PFSK-1 (cell line): ENCODE results near the gene CGB1.

Experiments used
- FOXP2 ChIP-seq: optimal IDR thresholded peaks from 2 replicates; pipeline ENCODE3; 2011; ENCODE audit warnings: borderline replicate concordance, control low read depth, inconsistent platforms; ENCODE audit not compliant: insufficient read depth; ENCODE audit errors: extremely low read length, extremely low read depth
- POLR2AphosphoS5 ChIP-seq: IDR thresholded peaks from 2 replicates; pipeline ENCODE4 v1.6.1; 2012; ENCODE audit warnings: low read depth, mild to moderate bottlenecking, control low read depth, low read length, moderate library complexity
- SIN3A ChIP-seq: IDR thresholded peaks from 2 replicates; pipeline ENCODE4 v1.6.1; 2012; ENCODE audit warnings: mild to moderate bottlenecking, low read length, moderate library complexity, borderline replicate concordance; ENCODE audit not compliant: insufficient read depth
- TAF1 ChIP-seq: IDR thresholded peaks from 2 replicates; pipeline ENCODE4 v1.6.1; 2012; ENCODE audit warnings: low read length, control low read depth, borderline replicate concordance; ENCODE audit not compliant: insufficient read depth
- TF ChIP-seq, protein P1 (sequence below), 2 experiments: IDR thresholded peaks; 2 replicates each; pipeline versions ENCODE4 v1.6.1 to v1.8.0; 2011 to 2012; ENCODE audit warnings: low read depth in 2 of 2, low read length in 2 of 2, control low read depth in 1 of 2, inconsistent platforms in 1 of 2, mild to moderate bottlenecking in 1 of 2, moderate library complexity in 1 of 2; ENCODE audit not compliant: insufficient read depth in 1 of 2

CGB1 gene

DNA sequence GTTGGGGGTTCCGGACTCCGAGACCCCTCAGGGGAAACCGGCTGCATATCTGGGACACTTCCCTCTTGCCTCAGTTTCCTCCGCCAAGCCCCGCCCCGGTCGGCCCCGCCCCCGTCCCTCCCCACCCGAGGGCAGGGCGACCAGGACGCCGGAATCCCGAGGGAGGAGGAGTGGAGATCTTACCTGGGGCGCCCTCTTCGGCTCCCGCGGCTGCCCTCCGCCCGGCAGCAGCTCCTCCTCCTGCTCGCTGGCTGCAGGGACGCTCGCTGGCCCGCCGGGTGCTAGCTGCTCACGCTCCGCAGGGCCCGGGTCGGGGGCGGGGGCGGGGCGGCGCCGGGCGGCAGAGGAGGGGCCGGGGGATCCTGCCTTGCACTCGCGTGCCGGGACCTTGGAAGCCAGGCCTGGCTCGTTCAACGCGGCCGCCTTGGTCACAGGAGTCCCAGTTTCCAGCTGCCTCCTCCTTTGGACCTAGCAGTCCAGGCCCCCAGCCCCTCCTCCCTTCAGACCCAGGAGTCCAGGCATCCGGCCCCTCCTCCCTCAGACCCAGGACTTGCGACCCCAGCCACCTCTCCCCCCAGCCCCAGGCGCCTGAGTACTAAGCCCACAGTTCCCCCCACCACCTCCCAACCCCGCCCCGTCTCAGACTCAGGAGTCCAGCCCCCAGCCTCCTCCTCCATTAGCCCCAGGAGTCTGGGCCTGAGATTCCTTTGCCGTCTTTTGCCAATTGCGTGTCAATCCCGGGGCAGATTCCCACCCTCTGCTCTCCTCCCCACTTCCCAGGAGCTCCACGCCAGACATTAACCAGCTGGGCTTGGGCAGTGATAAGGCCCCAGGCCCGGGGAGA, 28.3 kb upstream of the CGB1 start, which contains the start of gene NTF4:
Gene NTF4, minus strand, starts transcription at position 51 of the 844 bp plus-strand sequence. CDS start 2,821 bp downstream, outside the sequence.
- TF ChIP-seq TAF1 (no peak), POLR2AphosphoS5 (no peak), SIN3A (no peak), FOXP2 (no peak)
- TF ChIP-seq, protein P1, sequence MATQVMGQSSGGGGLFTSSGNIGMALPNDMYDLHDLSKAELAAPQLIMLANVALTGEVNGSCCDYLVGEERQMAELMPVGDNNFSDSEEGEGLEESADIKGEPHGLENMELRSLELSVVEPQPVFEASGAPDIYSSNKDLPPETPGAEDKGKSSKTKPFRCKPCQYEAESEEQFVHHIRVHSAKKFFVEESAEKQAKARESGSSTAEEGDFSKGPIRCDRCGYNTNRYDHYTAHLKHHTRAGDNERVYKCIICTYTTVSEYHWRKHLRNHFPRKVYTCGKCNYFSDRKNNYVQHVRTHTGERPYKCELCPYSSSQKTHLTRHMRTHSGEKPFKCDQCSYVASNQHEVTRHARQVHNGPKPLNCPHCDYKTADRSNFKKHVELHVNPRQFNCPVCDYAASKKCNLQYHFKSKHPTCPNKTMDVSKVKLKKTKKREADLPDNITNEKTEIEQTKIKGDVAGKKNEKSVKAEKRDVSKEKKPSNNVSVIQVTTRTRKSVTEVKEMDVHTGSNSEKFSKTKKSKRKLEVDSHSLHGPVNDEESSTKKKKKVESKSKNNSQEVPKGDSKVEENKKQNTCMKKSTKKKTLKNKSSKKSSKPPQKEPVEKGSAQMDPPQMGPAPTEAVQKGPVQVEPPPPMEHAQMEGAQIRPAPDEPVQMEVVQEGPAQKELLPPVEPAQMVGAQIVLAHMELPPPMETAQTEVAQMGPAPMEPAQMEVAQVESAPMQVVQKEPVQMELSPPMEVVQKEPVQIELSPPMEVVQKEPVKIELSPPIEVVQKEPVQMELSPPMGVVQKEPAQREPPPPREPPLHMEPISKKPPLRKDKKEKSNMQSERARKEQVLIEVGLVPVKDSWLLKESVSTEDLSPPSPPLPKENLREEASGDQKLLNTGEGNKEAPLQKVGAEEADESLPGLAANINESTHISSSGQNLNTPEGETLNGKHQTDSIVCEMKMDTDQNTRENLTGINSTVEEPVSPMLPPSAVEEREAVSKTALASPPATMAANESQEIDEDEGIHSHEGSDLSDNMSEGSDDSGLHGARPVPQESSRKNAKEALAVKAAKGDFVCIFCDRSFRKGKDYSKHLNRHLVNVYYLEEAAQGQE (IDR thresholded peaks at IDR 0.05; ENCODE audit: insufficient read depth in 1 of 2, low read depth in 2 of 2, low read length in 2 of 2) = no peak

DNA sequence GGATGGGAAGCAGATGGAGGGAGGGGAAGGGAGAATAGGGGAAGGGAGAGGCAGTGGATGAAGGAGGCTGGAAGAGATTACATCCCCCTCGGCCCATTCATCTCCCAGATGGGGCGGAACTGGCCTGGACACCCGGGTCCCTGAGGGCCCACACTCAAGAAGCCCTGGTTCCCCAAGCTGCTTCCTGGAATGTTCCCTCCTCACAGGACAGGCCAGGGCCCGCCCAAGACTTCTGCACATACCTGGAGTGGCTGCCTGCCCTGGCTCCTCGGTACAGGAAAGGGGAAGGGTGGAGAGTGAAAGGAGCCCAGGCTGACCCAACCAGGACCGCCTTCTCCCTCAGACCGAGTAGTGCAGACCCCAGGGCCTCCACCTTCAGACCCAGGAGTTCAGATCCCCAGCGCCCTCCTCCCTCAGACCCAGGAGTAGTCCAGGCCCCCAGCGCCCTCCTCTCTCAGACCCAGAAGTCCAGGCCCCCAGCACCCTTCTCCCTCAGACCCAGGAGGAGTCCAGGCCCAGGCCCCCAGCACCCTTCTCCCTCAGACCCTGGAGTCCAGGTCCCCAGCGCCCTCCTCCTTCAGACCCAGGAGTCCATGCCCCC, 27.4 kb upstream of the CGB1 start:
- TF ChIP-seq TAF1 (no peak), SIN3A (no peak), POLR2AphosphoS5 (no peak), FOXP2 (no peak)
- TF ChIP-seq, protein P1 (IDR thresholded peaks at IDR 0.05; ENCODE audit: insufficient read depth in 1 of 2, low read depth in 2 of 2, low read length in 2 of 2) = no peak

DNA sequence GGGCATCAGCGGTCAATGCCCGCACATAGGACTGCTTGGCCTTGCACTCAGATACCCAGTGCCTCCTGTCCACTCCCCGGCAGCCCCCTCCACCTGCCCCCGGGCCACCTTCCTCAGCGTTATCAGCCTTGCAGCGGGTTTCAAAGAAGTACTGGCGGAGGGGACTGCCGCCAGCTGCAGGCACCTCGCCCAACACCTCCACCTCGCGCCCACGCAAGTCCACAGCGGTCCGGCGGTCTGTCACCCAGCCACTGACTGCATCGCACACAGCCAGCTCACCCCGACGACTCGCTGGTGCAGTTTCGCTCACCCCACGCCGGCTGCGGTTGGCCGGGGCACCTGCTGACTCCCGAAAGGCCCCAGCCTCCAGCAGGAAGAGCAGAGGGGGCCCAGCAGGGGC, 24.8 kb upstream of the CGB1 start:
- TF ChIP-seq, protein P1 (IDR thresholded peaks at IDR 0.05; ENCODE audit: insufficient read depth in 1 of 2, low read depth in 2 of 2, low read length in 2 of 2) = no peak
- TF ChIP-seq TAF1 (no peak), SIN3A (no peak), FOXP2 (no peak), POLR2AphosphoS5 (no peak)

DNA sequence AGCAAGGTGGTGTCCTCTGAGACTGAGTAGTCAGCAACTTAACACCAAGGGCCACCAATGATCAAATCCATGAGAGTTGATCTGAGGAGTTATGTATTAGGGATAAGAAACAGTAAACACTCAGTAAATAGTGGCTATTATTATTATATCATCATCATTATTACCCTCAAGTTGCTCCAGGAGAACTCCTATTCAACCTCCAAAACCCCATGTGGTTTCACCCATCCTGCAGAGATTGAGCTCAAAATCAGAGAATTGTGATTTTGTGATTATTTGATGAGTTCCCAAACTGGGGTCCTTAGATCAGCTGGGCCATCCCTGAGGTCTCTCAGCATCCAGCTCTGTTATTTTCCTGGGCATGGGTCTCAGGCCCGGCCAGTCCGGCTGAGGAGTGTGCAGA, 24.3 kb upstream of the CGB1 start:
- TF ChIP-seq FOXP2 (no peak), SIN3A (no peak), POLR2AphosphoS5 (no peak)
- TF ChIP-seq, protein P1 (IDR thresholded peaks at IDR 0.05; ENCODE audit: insufficient read depth in 1 of 2, low read depth in 2 of 2, low read length in 2 of 2) = no peak
